ENCODE data around the gene SPSB2. TPM values are rescaled to one million over a fixed set of nuclear protein-coding genes. Genes with fewer than 3 reads are reported as not detected.

SPSB2 gene
- total RNA-seq, 1 donor from 2014 or later: 6.7 TPM

- peaks cover 25% of the 10 kb centered on the region for H3K27me3 Mint-ChIP-seq (ENCODE audit: unreplicated experiment)
- no peaks in the 10 kb centered on the region for H3K9me3 Mint-ChIP-seq (ENCODE audit: unreplicated experiment)
- TF ChIP-seq CTCF (IDR thresholded peaks at IDR 0.05; ENCODE audit: unreplicated experiment): no peak
- H3K36me3 Mint-ChIP-seq (ENCODE audit: low read depth, unreplicated experiment): peaks cover 22% of the 10 kb centered on the region
- H3K27ac Mint-ChIP-seq (ENCODE audit: unreplicated experiment): peak overlapping the region; percentile 82
- peak overlapping the region; percentile 99 for H3K4me3 Mint-ChIP-seq (ENCODE audit: unreplicated experiment)
- H3K4me1 Mint-ChIP-seq (ENCODE audit: unreplicated experiment): peaks cover 29% of the 10 kb centered on the region
- DNase-seq (ENCODE audit: low spot score): peak; percentile 52
These were observed 44.1 kb downstream of the SPSB2 start for GRCh38 chr12:6828781-6829535.

GRCh38 chr12:6827982-6828780, 44.9 kb downstream of the SPSB2 start, which contains the start of gene P3H3:
Gene P3H3, plus strand, starts transcription at chr12:6828407. Its CDS starts 34 bp downstream, at chr12:6828441.
- Mint-ChIP-seq H3K4me1 (ENCODE audit: unreplicated experiment) (peaks cover 29% of the 10 kb centered on the region), H3K4me3 (ENCODE audit: unreplicated experiment) (peak within 1 kb of the TSS; percentile 99), H3K36me3 (ENCODE audit: low read depth, unreplicated experiment) (peaks cover 22% of the 10 kb centered on the region), H3K27ac (ENCODE audit: unreplicated experiment) (peak within 1 kb of the TSS; percentile 80), H3K9me3 (ENCODE audit: unreplicated experiment) (no peaks in the 10 kb centered on the region), H3K27me3 (ENCODE audit: unreplicated experiment) (peaks cover 25% of the 10 kb centered on the region)
- peak; percentile 35 for DNase-seq (ENCODE audit: low spot score)
- no peak for TF ChIP-seq CTCF (IDR thresholded peaks at IDR 0.05; ENCODE audit: unreplicated experiment)

GRCh38 chr12:6827437-6827911, 45.6 kb downstream of the SPSB2 start:
- Mint-ChIP-seq H3K4me3 (ENCODE audit: unreplicated experiment) (peak overlapping the region; percentile 86), H3K9me3 (ENCODE audit: unreplicated experiment) (no peaks in the 10 kb centered on the region), H3K36me3 (ENCODE audit: low read depth, unreplicated experiment) (peaks cover 22% of the 10 kb centered on the region), H3K27ac (ENCODE audit: unreplicated experiment) (peak overlapping the region; percentile 80), H3K27me3 (ENCODE audit: unreplicated experiment) (peaks cover 27% of the 10 kb centered on the region), H3K4me1 (ENCODE audit: unreplicated experiment) (peaks cover 35% of the 10 kb centered on the region)
- DNase-seq (ENCODE audit: low spot score): peak; percentile 67
- no peak for TF ChIP-seq CTCF (IDR thresholded peaks at IDR 0.05; ENCODE audit: unreplicated experiment)

GRCh38 chr12:6826734-6827436, 46.2 kb downstream of the SPSB2 start:
- Mint-ChIP-seq H3K36me3 (ENCODE audit: low read depth, unreplicated experiment) (peaks cover 18% of the 10 kb centered on the region), H3K27ac (ENCODE audit: unreplicated experiment) (peak overlapping the region; percentile 80), H3K9me3 (ENCODE audit: unreplicated experiment) (no peaks in the 10 kb centered on the region), H3K27me3 (ENCODE audit: unreplicated experiment) (peaks cover 27% of the 10 kb centered on the region), H3K4me3 (ENCODE audit: unreplicated experiment) (peak overlapping the region; percentile 86), H3K4me1 (ENCODE audit: unreplicated experiment) (peaks cover 37% of the 10 kb centered on the region)
- TF ChIP-seq CTCF (IDR thresholded peaks at IDR 0.05; ENCODE audit: unreplicated experiment): no peak
- peak; percentile 4 for DNase-seq (ENCODE audit: low spot score)
